ENCODE data around the gene LMCD1.

Gene LMCD1

GRCh38 chr3:8460815-8461456, 40.7 kb upstream of the LMCD1 start:
- Histone ChIP-seq H3K9me2 (ENCODE audit: low read depth, low read length) (no peaks in the 10 kb centered on the region), H2AFZ (ENCODE audit: low read length) (no peak overlapping the region), H3K4me2 (ENCODE audit: low read length) (no peak overlapping the region)

GRCh38 chr3:8464668-8465067, 37.0 kb upstream of the LMCD1 start:
- Histone ChIP-seq H3K27me3 (ENCODE audit: insufficient read depth, low read length) (no peaks in the 10 kb centered on the region), H3K27ac (ENCODE audit: low read depth, low read length, poor library complexity, severe bottlenecking) (no peak overlapping the region), H3K9ac (ENCODE audit: low read length) (no peak overlapping the region), H3F3A (ENCODE audit: insufficient read depth, low read length) (no peaks in the 10 kb centered on the region), H3K4me1 (ENCODE audit: insufficient read depth, low read length, severe bottlenecking) (no peaks in the 10 kb centered on the region), H3K36me3 (ENCODE audit: insufficient read depth, low read length) (no peaks in the 10 kb centered on the region), H3K4me3 (ENCODE audit: low read depth, low read length, poor library complexity, severe bottlenecking) (no peak overlapping the region), H2AFZ (ENCODE audit: low read length) (no peak overlapping the region), H3K9me2 (ENCODE audit: low read depth, low read length) (no peaks in the 10 kb centered on the region), H3K79me2 (ENCODE audit: insufficient read depth, low read length) (no peaks in the 10 kb centered on the region), H4K20me1 (ENCODE audit: insufficient read depth, low read length) (no peaks in the 10 kb centered on the region), H3K4me2 (ENCODE audit: low read length) (no peak overlapping the region), H3K9me3 (ENCODE audit: low read length) (no peaks in the 10 kb centered on the region)
- TF ChIP-seq CTCF (IDR thresholded peaks at IDR 0.05; ENCODE audit: low read length) (no peak), EZH2 (IDR thresholded peaks at IDR 0.05; ENCODE audit: borderline replicate concordance, low read length) (no peak)

More at GRCh38 chr3:8460815-8461456, 40.7 kb upstream of the LMCD1 start:
- no peak overlapping the region for H3K4me3 ChIP-seq (ENCODE audit: low read depth, low read length, poor library complexity, severe bottlenecking)
- no peaks in the 10 kb centered on the region for H3K9me3 ChIP-seq (ENCODE audit: low read length)
- no peak overlapping the region for H3K9ac ChIP-seq (ENCODE audit: low read length)
- no peaks in the 10 kb centered on the region for H3K4me1 ChIP-seq (ENCODE audit: insufficient read depth, low read length, severe bottlenecking)
- no peaks in the 10 kb centered on the region for H3F3A ChIP-seq (ENCODE audit: insufficient read depth, low read length)
- no peaks in the 10 kb centered on the region for H3K36me3 ChIP-seq (ENCODE audit: insufficient read depth, low read length)
- H4K20me1 ChIP-seq (ENCODE audit: insufficient read depth, low read length), result no peaks in the 10 kb centered on the region
- H3K27ac ChIP-seq (ENCODE audit: low read depth, low read length, poor library complexity, severe bottlenecking), result no peak overlapping the region
- H3K27me3 ChIP-seq (ENCODE audit: insufficient read depth, low read length), result no peaks in the 10 kb centered on the region
- no peak for TF ChIP-seq CTCF (IDR thresholded peaks at IDR 0.05; ENCODE audit: low read length)
- no peak for TF ChIP-seq EZH2 (IDR thresholded peaks at IDR 0.05; ENCODE audit: borderline replicate concordance, low read length)
- no peaks in the 10 kb centered on the region for H3K79me2 ChIP-seq (ENCODE audit: insufficient read depth, low read length)

- Histone ChIP-seq H3K9me3 (ENCODE audit: low read length) (no peaks in the 10 kb centered on the region), H3K4me3 (ENCODE audit: low read depth, low read length, poor library complexity, severe bottlenecking) (no peak overlapping the region), H3K27ac (ENCODE audit: low read depth, low read length, poor library complexity, severe bottlenecking) (no peak overlapping the region), H2AFZ (ENCODE audit: low read length) (no peak overlapping the region), H3K79me2 (ENCODE audit: insufficient read depth, low read length) (no peaks in the 10 kb centered on the region), H4K20me1 (ENCODE audit: insufficient read depth, low read length) (no peaks in the 10 kb centered on the region), H3K36me3 (ENCODE audit: insufficient read depth, low read length) (no peaks in the 10 kb centered on the region), H3K27me3 (ENCODE audit: insufficient read depth, low read length) (no peaks in the 10 kb centered on the region), H3F3A (ENCODE audit: insufficient read depth, low read length) (no peaks in the 10 kb centered on the region), H3K9me2 (ENCODE audit: low read depth, low read length) (no peaks in the 10 kb centered on the region), H3K4me1 (ENCODE audit: insufficient read depth, low read length, severe bottlenecking) (no peaks in the 10 kb centered on the region), H3K9ac (ENCODE audit: low read length) (no peak overlapping the region), H3K4me2 (ENCODE audit: low read length) (no peak overlapping the region)
- TF ChIP-seq EZH2 (IDR thresholded peaks at IDR 0.05; ENCODE audit: borderline replicate concordance, low read length) (no peak), CTCF (IDR thresholded peaks at IDR 0.05; ENCODE audit: low read length) (no peak)
These were observed 35.1 kb upstream of the LMCD1 start for GRCh38 chr3:8466526-8466925.
